Hindlimb muscle (tissue), 1 donor: Measurements from ENCODE around the gene DCTN2. TPM values are rescaled to one million over a fixed set of nuclear protein-coding genes. Genes with fewer than 3 reads are reported as not detected.

Experiments used
- DNase-seq: peaks from one replicate; pipeline ENCODE4 v3.0.0-alpha.2; 2013
- polyA plus RNA-seq: library from polyadenylated mRNA; unstranded; fragments of 120-200 nt; gene quantifications from one replicate; pipeline ENCODE4 v1.2.1, GENCODE V29; 2013; ENCODE audit not compliant: insufficient read length

The DCTN2 gene
- polyA plus RNA-seq, 1 donor: 157 TPM

- DNase-seq: no peak
Observed at GRCh38 chr12:57549909-57550640, 3.1 kb upstream of the DCTN2 start, which contains the start of gene KIF5A. Gene KIF5A, plus strand, starts transcription at chr12:57550044. Its CDS starts 228 bp downstream, at chr12:57550272.

GRCh38 chr12:57549203-57549908, 2.4 kb upstream of the DCTN2 start:
- DNase-seq: no peak

GRCh38 chr12:57548488-57548887, 1.5 kb upstream of the DCTN2 start:
- no peak for DNase-seq

GRCh38 chr12:57548013-57548315, 972 bp upstream of the DCTN2 start:
- DNase-seq: no peak

- no peak for DNase-seq
Observed at GRCh38 chr12:57547288-57548012, 458 bp upstream of the DCTN2 start.

GRCh38 chr12:57545809-57546437, 1.1 kb downstream of the DCTN2 start:
- DNase-seq: no peak

- DNase-seq: no peak
Observed at GRCh38 chr12:57543581-57543980, 3.4 kb downstream of the DCTN2 start.

- DNase-seq: no peak
Observed at GRCh38 chr12:57541717-57542116, 5.3 kb downstream of the DCTN2 start.

- no peak for DNase-seq
Observed at GRCh38 chr12:57541001-57541400, 6.0 kb downstream of the DCTN2 start.

GRCh38 chr12:57539134-57539768, 7.7 kb downstream of the DCTN2 start:
- DNase-seq: no peak

- DNase-seq: no peak
Observed at GRCh38 chr12:57536597-57536942, 10.4 kb downstream of the DCTN2 start.

GRCh38 chr12:57535764-57536596, 11.0 kb downstream of the DCTN2 start:
- DNase-seq: no peak

- no peak for DNase-seq
Observed at GRCh38 chr12:57534991-57535543, 11.9 kb downstream of the DCTN2 start.

- no peak for DNase-seq
Observed at GRCh38 chr12:57534250-57534649, 12.7 kb downstream of the DCTN2 start.

GRCh38 chr12:57533108-57533507, 13.9 kb downstream of the DCTN2 start:
- no peak for DNase-seq

GRCh38 chr12:57531836-57532235, 15.2 kb downstream of the DCTN2 start:
- no peak for DNase-seq

GRCh38 chr12:57530396-57531142, 16.4 kb downstream of the DCTN2 start:
- no peak for DNase-seq

GRCh38 chr12:57529831-57530230, 17.2 kb downstream of the DCTN2 start:
- no peak for DNase-seq

GRCh38 chr12:57528831-57529555, 18.0 kb downstream of the DCTN2 start:
- DNase-seq: no peak

GRCh38 chr12:57528176-57528575, 18.8 kb downstream of the DCTN2 start:
- DNase-seq: no peak
